H9 (cell line): ENCODE measurements around the gene APOM. TPM values are rescaled to one million over a fixed set of nuclear protein-coding genes. Genes with fewer than 3 reads are reported as not detected.

ENCODE experiments used
- DNase-seq: peaks from one replicate; pipeline ENCODE4 v3.0.0-alpha.2; 2017
- H2AFZ ChIP-seq: one replicate; pipeline ENCODE4 v1.6.1; 2013; ENCODE audit warnings: mild to moderate bottlenecking, low read length, control low read depth, moderate library complexity
- H2AK5ac ChIP-seq: 2 replicates; pipeline ENCODE4 v1.6.1; 2013; ENCODE audit warnings: low read length, control low read depth, mixed read lengths; ENCODE audit not compliant: insufficient read length
- H2BK120ac ChIP-seq: one replicate; pipeline ENCODE4 v1.6.1; 2013; ENCODE audit warnings: low read depth, mild to moderate bottlenecking, low read length, control low read depth, inconsistent platforms; ENCODE audit not compliant: poor library complexity, severe bottlenecking
- H2BK12ac ChIP-seq: 2 replicates; pipeline ENCODE4 v1.6.1; 2013; ENCODE audit warnings: low read length, control low read depth, mixed read lengths, low read depth; ENCODE audit not compliant: insufficient read length
- H2BK15ac ChIP-seq: 2 replicates; pipeline ENCODE4 v1.6.1; 2013; ENCODE audit warnings: low read depth, low read length, control low read depth
- H2BK20ac ChIP-seq: one replicate; pipeline ENCODE4 v1.6.1; 2013; ENCODE audit warnings: low read depth, mild to moderate bottlenecking, low read length, control low read depth, inconsistent platforms; ENCODE audit not compliant: poor library complexity, severe bottlenecking
- H2BK5ac ChIP-seq: 2 replicates; pipeline ENCODE4 v1.6.1; 2013; ENCODE audit warnings: low read length, control low read depth, mixed read lengths; ENCODE audit not compliant: insufficient read length
- H3K14ac ChIP-seq: 2 replicates; pipeline ENCODE4 v1.6.1; 2013; ENCODE audit warnings: low read length, control low read depth; ENCODE audit not compliant: insufficient read depth
- H3K18ac ChIP-seq: 2 replicates; pipeline ENCODE4 v1.6.1; 2013; ENCODE audit warnings: low read depth, mild to moderate bottlenecking, mixed read lengths, low read length, control low read depth; ENCODE audit not compliant: insufficient read length
- H3K23ac ChIP-seq: 2 replicates; pipeline ENCODE4 v1.6.1; 2013; ENCODE audit warnings: low read length, control low read depth, mixed read lengths, low read depth; ENCODE audit not compliant: insufficient read length
- H3K23me2 ChIP-seq: 2 replicates; pipeline ENCODE4 v1.6.1; 2013; ENCODE audit warnings: low read depth, mild to moderate bottlenecking, mixed read lengths, low read length, control low read depth; ENCODE audit not compliant: insufficient read length, poor library complexity, severe bottlenecking
- H3K27ac ChIP-seq: 2 replicates; pipeline ENCODE4 v1.5.1; 2013; ENCODE audit warnings: low read length, control low read depth, mixed read lengths, low read depth; ENCODE audit not compliant: insufficient read length
- H3K27me3 ChIP-seq: 2 replicates; pipeline ENCODE4 v1.6.1; 2013; ENCODE audit warnings: low read length, control low read depth, inconsistent platforms; ENCODE audit not compliant: insufficient read depth
- H3K4ac ChIP-seq: 2 replicates; pipeline ENCODE4 v1.6.1; 2013; ENCODE audit warnings: low read depth, mild to moderate bottlenecking, control low read depth, inconsistent platforms, low read length, moderate library complexity
- H3K4me1 ChIP-seq: 2 replicates; pipeline ENCODE4 v1.6.1; 2013; ENCODE audit warnings: low read length, control low read depth, inconsistent platforms; ENCODE audit not compliant: insufficient read depth
- H3K4me2 ChIP-seq: 2 replicates; pipeline ENCODE4 v1.6.1; 2013; ENCODE audit warnings: low read length, control low read depth, mixed read lengths; ENCODE audit not compliant: insufficient read length, insufficient read depth
- H3K56ac ChIP-seq: 2 replicates; pipeline ENCODE4 v1.6.1; 2013; ENCODE audit warnings: low read depth, mild to moderate bottlenecking, mixed read lengths, low read length, control low read depth; ENCODE audit not compliant: insufficient read length
- H3K79me1 ChIP-seq: 2 replicates; pipeline ENCODE4 v1.6.1; 2013; ENCODE audit warnings: low read depth, mild to moderate bottlenecking, moderate library complexity, low read length, control low read depth, inconsistent platforms; ENCODE audit not compliant: insufficient read depth, poor library complexity, severe bottlenecking
- H3K79me2 ChIP-seq: 2 replicates; pipeline ENCODE4 v1.6.1; 2013; ENCODE audit warnings: low read length, control low read depth, inconsistent platforms; ENCODE audit not compliant: insufficient read depth
- H3K9ac ChIP-seq: 2 replicates; pipeline ENCODE4 v1.6.1; 2013; ENCODE audit warnings: low read length, control low read depth, mixed read lengths; ENCODE audit not compliant: insufficient read length; ENCODE audit errors: extremely low read depth
- H3K9me3 ChIP-seq: one replicate; pipeline ENCODE4 v1.6.1; 2013; ENCODE audit warnings: low read depth, low read length, inconsistent platforms; ENCODE audit not compliant: control insufficient read depth
- H3T11ph ChIP-seq: one replicate; pipeline ENCODE4 v1.6.1; 2013; ENCODE audit warnings: mild to moderate bottlenecking, low read length, control low read depth, inconsistent platforms
- H4K20me1 ChIP-seq: one replicate; pipeline ENCODE4 v1.6.1; 2013; ENCODE audit not compliant: control insufficient read depth, insufficient read length, insufficient read depth
- H4K5ac ChIP-seq: 2 replicates; pipeline ENCODE4 v1.6.1; 2013; ENCODE audit warnings: low read depth, mild to moderate bottlenecking, mixed read lengths, low read length, control low read depth; ENCODE audit not compliant: insufficient read length
- H4K8ac ChIP-seq: replicated peaks from 2 replicates; pipeline ENCODE4 v1.6.1; 2013; ENCODE audit warnings: low read length, control low read depth, mixed read lengths, low read depth; ENCODE audit not compliant: insufficient read length
- H4K91ac ChIP-seq: 2 replicates; pipeline ENCODE4 v1.6.1; 2013; ENCODE audit warnings: low read depth, mild to moderate bottlenecking, moderate library complexity, mixed read lengths, low read length, control low read depth; ENCODE audit not compliant: insufficient read length
- H3K27ac Mint-ChIP-seq, 3 experiments: 2 replicates in 2 of 3; 3 replicates in 1 of 3; pipeline ENCODE4 v1.8.0; 2020 to 2021; ENCODE audit warnings: mixed read lengths in 3 of 3, mild to moderate bottlenecking in 1 of 3, moderate library complexity in 1 of 3
- H3K27me3 Mint-ChIP-seq: 2 replicates; pipeline ENCODE4 v1.8.0; 2021; ENCODE audit warnings: low read depth, mild to moderate bottlenecking, moderate library complexity, mixed read lengths
- H3K36me3 Mint-ChIP-seq, 3 experiments: 2 replicates in 2 of 3; 3 replicates in 1 of 3; pipeline ENCODE4 v1.8.0; 2020 to 2021; ENCODE audit warnings: low read depth in 3 of 3, mixed read lengths in 3 of 3; ENCODE audit not compliant: insufficient read depth in 1 of 3
- H3K4me1 Mint-ChIP-seq, 2 experiments: 2 replicates each; pipeline ENCODE4 v1.8.0; 2020; ENCODE audit warnings: mixed read lengths in 2 of 2
- H3K4me3 Mint-ChIP-seq, 2 experiments: 2 replicates in 1 of 2; 3 replicates in 1 of 2; pipeline ENCODE4 v1.8.0; 2020 to 2021; ENCODE audit warnings: mild to moderate bottlenecking in 2 of 2, mixed read lengths in 2 of 2, moderate library complexity in 1 of 2
- H3K9me3 Mint-ChIP-seq, 2 experiments: 2 replicates in 1 of 2; 3 replicates in 1 of 2; pipeline ENCODE4 v1.8.0; 2020; ENCODE audit warnings: mild to moderate bottlenecking in 2 of 2, mixed read lengths in 2 of 2, moderate library complexity in 1 of 2
- CTCF ChIP-seq: fragments of 200-600 bp; sonication (generic); conservative IDR thresholded peaks from 3 replicates; pipeline ENCODE4 v1.8.0; 2021; ENCODE audit warnings: antibody characterized with exemption, mild to moderate bottlenecking
- WGBS: extraction: QIAGEN DNeasy Blood & Tissue Kit; methylation state at CpG from one replicate; pipeline ENCODE4 v1.1.7; 2013; ENCODE audit warnings: missing lambda C conversion rate, low lambda C conversion rate, mixed read lengths; ENCODE audit not compliant: insufficient read length; ENCODE audit errors: extremely low coverage; 5-methylcytosine and 5-hydroxymethylcytosine counted together
- total RNA-seq: library from RNA; stranded (reverse); gene quantifications from 2 replicates; pipeline ENCODE4 v1.2.1, GENCODE V29; 2021

Gene APOM
- total RNA-seq, 1 experiment from 2014 or later, result 3.6 TPM

DNA sequence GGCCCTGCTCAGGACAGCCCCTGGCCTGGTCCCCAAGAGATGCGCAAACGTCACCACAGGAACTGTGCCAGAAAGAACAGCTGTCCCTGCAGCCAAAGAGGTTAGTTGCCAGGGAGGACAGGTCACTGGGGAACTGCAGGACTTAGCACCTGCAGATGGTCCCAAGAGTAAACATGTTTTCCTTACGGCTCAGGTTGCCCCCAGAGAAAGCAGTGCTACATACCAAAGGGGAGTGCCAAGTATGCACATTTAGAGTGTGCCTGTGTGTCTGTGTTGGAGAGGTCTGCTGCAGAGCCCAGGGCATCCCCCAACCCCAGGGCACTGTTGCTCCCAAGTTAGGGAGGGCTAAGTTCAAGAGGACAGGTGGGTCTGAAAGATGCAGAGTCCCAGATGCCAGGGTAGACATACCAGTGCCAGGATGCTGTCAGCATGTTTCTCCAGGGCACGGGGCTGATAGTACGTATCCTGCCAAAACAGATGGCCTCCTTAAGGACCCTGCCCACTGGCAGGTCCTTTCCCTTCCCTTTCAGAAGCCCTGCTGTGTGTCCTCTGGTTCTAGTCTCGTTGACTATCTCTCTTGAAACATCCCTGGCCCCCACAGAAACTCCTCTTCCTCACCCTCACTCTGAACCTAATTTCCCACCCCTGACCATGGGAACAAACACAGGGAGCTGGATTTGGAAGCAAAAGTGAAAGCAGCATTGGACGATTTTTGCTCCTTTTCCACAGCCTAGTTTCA is 46.1 kb downstream of the APOM start:
- H3K4me1 ChIP-seq, result peaks cover 4% of the 10 kb centered on the region; the same call in 1 of the 2 replicates
- H2BK15ac ChIP-seq, result no peak overlapping the region
- H3K4me2 ChIP-seq, result peak overlapping the region; percentile 91
- Mint-ChIP-seq H3K4me1 (peaks cover 11% of the 10 kb centered on the region in 2 experiments), H3K9me3 (no peaks in the 10 kb centered on the region; a peak in 1 of 5 replicates), H3K4me3 (peak overlapping the region; percentile 96 to 98), H3K27me3 (peaks cover 1% of the 10 kb centered on the region; the same call in 1 of the 2 replicates), H3K27ac (peak overlapping the region in 2 of 3 experiments; percentile 96; a peak in 4 of 7 replicates), H3K36me3 (peaks cover 4 to 27% (median 4%) of the 10 kb centered on the region in 3 experiments; a peak in 5 of 7 replicates)
- no peak overlapping the region for H2BK120ac ChIP-seq
- H3T11ph ChIP-seq, result no peak overlapping the region
- H3K9me3 ChIP-seq, result no peaks in the 10 kb centered on the region
- no CpG with 5 or more reads among the region's 7 CpGs for WGBS
- H2AFZ ChIP-seq, result no peak overlapping the region
- no peak overlapping the region; the same call in 1 of the 2 replicates for H3K14ac ChIP-seq
- H3K27me3 ChIP-seq, result no peaks in the 10 kb centered on the region
- H4K20me1 ChIP-seq, result no peaks in the 10 kb centered on the region
- no peak for DNase-seq
- no peak overlapping the region for H4K8ac ChIP-seq
- no peak overlapping the region for H3K27ac ChIP-seq
- H3K23me2 ChIP-seq, result peaks cover 6% of the 10 kb centered on the region
- H3K18ac ChIP-seq, result no peak overlapping the region
- H3K79me2 ChIP-seq, result peaks cover 2% of the 10 kb centered on the region; the same call in 1 of the 2 replicates
- no peak overlapping the region for H2AK5ac ChIP-seq
- H2BK12ac ChIP-seq, result peak overlapping the region; percentile 36
- no peak overlapping the region for H3K4ac ChIP-seq
- no peak overlapping the region for H3K56ac ChIP-seq
- no peak overlapping the region for H3K23ac ChIP-seq
- TF ChIP-seq CTCF, result no peak
- no peak overlapping the region for H4K5ac ChIP-seq
- no peak overlapping the region for H4K91ac ChIP-seq
- no peak overlapping the region for H2BK5ac ChIP-seq
- H3K79me1 ChIP-seq, result peaks cover 6% of the 10 kb centered on the region
- no peak overlapping the region for H2BK20ac ChIP-seq
- H3K9ac ChIP-seq, result peak overlapping the region; percentile 79
